OCI-LY7 (cell line): ENCODE results near the gene CHKA. TPM values are rescaled to one million over a fixed set of nuclear protein-coding genes. Genes with fewer than 3 reads are reported as not detected.

Experiments
- BruUV-seq: library from RNA; stranded (reverse); fragments of 400-500 nt; replicated peaks from 2 replicates; lab custom pipeline; 2021; lab: Mats Ljungman, UMichigan
- CTCF ChIA-PET: fragments of 300-600 bp; sonication (Branson Sonifier 250); formaldehyde crosslinking; loops from one replicate; lab custom pipeline; 2022; ENCODE audit warnings: antibody characterized with exemption; ENCODE audit not compliant: unreplicated experiment; lab: Charles Lee
- POLR2A ChIA-PET: fragments of 300-600 bp; sonication (Branson Sonifier 250); formaldehyde crosslinking; loops from one replicate; lab custom pipeline; 2022; ENCODE audit warnings: antibody characterized with exemption; lab: Charles Lee
- DNase-seq: peaks from one replicate; pipeline ENCODE4 v3.0.0-alpha.2; 2015; ENCODE audit warnings: low spot score
- H2AFZ ChIP-seq: fragments of 200-600 bp; sonication (generic), shearing (Covaris generic); 2 replicates; pipeline ENCODE4 v1.6.1; 2014; ENCODE audit warnings: mild to moderate bottlenecking, antibody characterized with exemption, low read length, moderate library complexity
- H3K27ac ChIP-seq: fragments of 200-600 bp; sonication (generic); 2 replicates; pipeline ENCODE4 v1.5.1; 2014; ENCODE audit warnings: mixed run types, low read depth, mild to moderate bottlenecking, moderate library complexity, low read length, inconsistent platforms; ENCODE audit not compliant: poor library complexity, severe bottlenecking
- H3K36me3 ChIP-seq: fragments of 200-600 bp; sonication (generic); 2 replicates; pipeline ENCODE4 v1.6.1; 2014; ENCODE audit warnings: mild to moderate bottlenecking, antibody characterized with exemption, low read length, moderate library complexity, mixed read lengths; ENCODE audit not compliant: insufficient read depth
- H3K4me1 ChIP-seq: fragments of 200-600 bp; sonication (generic); 2 replicates; pipeline ENCODE4 v1.5.1; 2014; ENCODE audit warnings: mild to moderate bottlenecking, low read length; ENCODE audit not compliant: insufficient read depth, poor library complexity, severe bottlenecking
- H3K4me2 ChIP-seq: fragments of 200-600 bp; sonication (generic); 2 replicates; pipeline ENCODE4 v1.6.1; 2014; ENCODE audit warnings: mild to moderate bottlenecking, low read length
- H3K4me3 ChIP-seq: fragments of 200-600 bp; sonication (generic); 2 replicates; pipeline ENCODE4 v1.5.1; 2014; ENCODE audit warnings: mild to moderate bottlenecking, low read depth, low read length; ENCODE audit not compliant: poor library complexity, severe bottlenecking
- H3K79me2 ChIP-seq: fragments of 200-600 bp; sonication (generic); 2 replicates; pipeline ENCODE4 v1.6.1; 2016; ENCODE audit warnings: low read depth, mild to moderate bottlenecking, low read length, moderate library complexity, mixed read lengths; ENCODE audit not compliant: insufficient read depth
- H3K9me2 ChIP-seq: fragments of 200-600 bp; sonication (generic); 2 replicates; pipeline ENCODE4 v1.6.1; 2016; ENCODE audit warnings: mild to moderate bottlenecking, low read length, mixed read lengths; ENCODE audit not compliant: insufficient read depth
- H3K9me3 ChIP-seq: fragments of 200-600 bp; sonication (generic); 2 replicates; pipeline ENCODE4 v1.6.1; 2014; ENCODE audit warnings: mild to moderate bottlenecking, mixed run types, low read length, mixed read lengths
- H4K20me1 ChIP-seq: fragments of 200-600 bp; sonication (generic); 2 replicates; pipeline ENCODE4 v1.6.1; 2014; ENCODE audit warnings: mild to moderate bottlenecking, antibody characterized with exemption, low read length, moderate library complexity, mixed read lengths; ENCODE audit not compliant: insufficient read depth
- CTCF ChIP-seq: fragments of 200-600 bp; sonication (generic); conservative IDR thresholded peaks from 2 replicates; pipeline ENCODE4 v1.5.1; 2014; ENCODE audit warnings: mild to moderate bottlenecking, antibody characterized with exemption, low read length, moderate library complexity, mixed read lengths
- EZH2phosphoT487 ChIP-seq: fragments of 200-600 bp; sonication (generic); IDR thresholded peaks from 2 replicates; pipeline ENCODE4 v1.6.1; 2018; ENCODE audit warnings: low read depth, borderline replicate concordance, mild to moderate bottlenecking, mixed run types, antibody characterized with exemption, low read length, moderate library complexity, mixed read lengths
- intact Hi-C: fragments of 100-400 bp; cut with micrococcal nuclease; formaldehyde crosslinking; loops from one replicate; pipeline ENCODE4 v1.10.0; 2022; ENCODE audit not compliant: unreplicated experiment
- total RNA-seq, 2 experiments: library from RNA; depleted of rRNA in 1 of 2; stranded (reverse); fragments of >200 nt in 1 of 2; shearing (Covaris generic) in 1 of 2; gene quantifications; 2 replicates each; pipeline ENCODE4 v1.2.3, GENCODE V29; 2014 to 2022

CHKA gene
- total RNA-seq, 2 experiments from 2014 or later: 36.1 to 47.2 TPM

GRCh38 chr11:68074584-68075352 is 46.4 kb downstream of the CHKA start:
- H3K4me3 ChIP-seq: no peak overlapping the region

GRCh38 chr11:68071281-68072048 is 49.7 kb downstream of the CHKA start:
- no TSS peak for BruUV-seq
- Histone ChIP-seq H3K27ac (no peak overlapping the region), H3K79me2 (no peaks in the 10 kb centered on the region), H3K9me3 (no peaks in the 10 kb centered on the region), H3K4me2 (no peak overlapping the region), H3K4me3 (no peak overlapping the region), H2AFZ (no peak overlapping the region), H3K4me1 (no peaks in the 10 kb centered on the region), H3K9me2 (no peaks in the 10 kb centered on the region), H3K36me3 (peaks cover 59% of the 10 kb centered on the region), H4K20me1 (no peaks in the 10 kb centered on the region)
- TF ChIP-seq EZH2phosphoT487: no peak
- TF ChIP-seq CTCF: no peak
- CTCF ChIA-PET: no interaction called here
- intact Hi-C loops: no loop called here
- POLR2A ChIA-PET: no interaction called here
- DNase-seq: no peak

More at GRCh38 chr11:68074584-68075352, 46.4 kb downstream of the CHKA start:
- Histone ChIP-seq H3K9me3 (no peaks in the 10 kb centered on the region), H3K9me2 (no peaks in the 10 kb centered on the region), H2AFZ (no peak overlapping the region), H3K4me1 (no peaks in the 10 kb centered on the region), H4K20me1 (no peaks in the 10 kb centered on the region), H3K27ac (no peak overlapping the region), H3K36me3 (peaks cover 38% of the 10 kb centered on the region), H3K4me2 (no peak overlapping the region), H3K79me2 (no peaks in the 10 kb centered on the region)
- ChIA-PET POLR2A (no interaction called here), CTCF (no interaction called here)
- no TSS peak for BruUV-seq
- TF ChIP-seq EZH2phosphoT487 (no peak), CTCF (no peak)
- intact Hi-C loops: loop anchor here (5.0 kb wide), 1 partner anchor 133 kb away; no protein-coding TSS in a partner anchor
- no peak for DNase-seq

GRCh38 chr11:68067991-68068390 is 53.2 kb downstream of the CHKA start:
- Histone ChIP-seq H3K4me1 (no peaks in the 10 kb centered on the region), H4K20me1 (no peaks in the 10 kb centered on the region), H3K79me2 (no peaks in the 10 kb centered on the region), H3K27ac (no peak overlapping the region), H2AFZ (no peak overlapping the region), H3K36me3 (peaks cover 87% of the 10 kb centered on the region), H3K4me2 (no peak overlapping the region), H3K4me3 (no peak overlapping the region), H3K9me2 (no peaks in the 10 kb centered on the region), H3K9me3 (no peaks in the 10 kb centered on the region)
- TF ChIP-seq EZH2phosphoT487 (no peak), CTCF (no peak)
- POLR2A ChIA-PET: no interaction called here
- BruUV-seq: no TSS peak
- CTCF ChIA-PET: no interaction called here
- no peak for DNase-seq
- intact Hi-C loops: no loop called here
